Measurements from ENCODE around the gene LAPTM5. TPM values are rescaled to one million over a fixed set of nuclear protein-coding genes. Genes with fewer than 3 reads are reported as not detected.
A peak's percentile ranks its signal among the peaks of the same experiment; 100 is the strongest.

Gene LAPTM5
- total RNA-seq, 4 donors from 2014 or later, result 8.9 to 75.4 (median 40.4) TPM

DNA sequence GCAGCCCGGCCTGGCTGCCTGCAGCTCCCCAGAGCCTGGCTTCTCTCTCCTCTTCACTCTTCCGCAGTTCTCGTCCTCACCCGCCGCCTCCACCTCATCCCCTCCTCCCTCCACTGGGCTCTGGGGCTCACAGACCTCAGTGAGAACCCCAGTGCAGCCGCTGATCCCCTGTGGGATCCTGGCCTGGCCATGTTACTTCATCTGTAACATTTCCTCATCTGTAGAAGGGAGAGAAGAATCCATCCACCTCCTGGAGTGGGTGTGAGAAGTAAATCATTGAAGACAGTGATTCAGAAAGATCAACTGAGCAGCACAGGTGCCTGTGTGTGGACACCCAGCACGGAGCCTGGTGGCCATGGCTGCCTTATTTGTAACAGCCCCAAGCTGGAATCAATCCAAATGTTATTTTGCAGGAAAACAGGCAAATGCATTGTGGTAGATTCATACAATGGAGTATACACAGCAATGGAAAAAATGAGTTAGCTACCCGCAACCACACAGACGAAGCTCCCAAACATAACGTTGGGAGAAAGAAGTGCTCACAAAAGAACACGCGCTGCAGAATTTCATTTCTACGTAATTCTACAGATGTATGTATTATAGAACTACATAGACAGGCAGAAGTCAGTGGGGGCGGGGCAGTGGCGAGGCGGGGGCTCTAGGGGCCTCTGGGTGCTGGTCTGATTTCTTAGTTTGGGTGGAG lies 8.7 kb downstream of the LAPTM5 start:
- no peak for ATAC-seq
- TF ChIP-seq, protein P1, sequence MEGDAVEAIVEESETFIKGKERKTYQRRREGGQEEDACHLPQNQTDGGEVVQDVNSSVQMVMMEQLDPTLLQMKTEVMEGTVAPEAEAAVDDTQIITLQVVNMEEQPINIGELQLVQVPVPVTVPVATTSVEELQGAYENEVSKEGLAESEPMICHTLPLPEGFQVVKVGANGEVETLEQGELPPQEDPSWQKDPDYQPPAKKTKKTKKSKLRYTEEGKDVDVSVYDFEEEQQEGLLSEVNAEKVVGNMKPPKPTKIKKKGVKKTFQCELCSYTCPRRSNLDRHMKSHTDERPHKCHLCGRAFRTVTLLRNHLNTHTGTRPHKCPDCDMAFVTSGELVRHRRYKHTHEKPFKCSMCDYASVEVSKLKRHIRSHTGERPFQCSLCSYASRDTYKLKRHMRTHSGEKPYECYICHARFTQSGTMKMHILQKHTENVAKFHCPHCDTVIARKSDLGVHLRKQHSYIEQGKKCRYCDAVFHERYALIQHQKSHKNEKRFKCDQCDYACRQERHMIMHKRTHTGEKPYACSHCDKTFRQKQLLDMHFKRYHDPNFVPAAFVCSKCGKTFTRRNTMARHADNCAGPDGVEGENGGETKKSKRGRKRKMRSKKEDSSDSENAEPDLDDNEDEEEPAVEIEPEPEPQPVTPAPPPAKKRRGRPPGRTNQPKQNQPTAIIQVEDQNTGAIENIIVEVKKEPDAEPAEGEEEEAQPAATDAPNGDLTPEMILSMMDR (IDR thresholded peaks at IDR 0.05), result no peak
- no peak for TF ChIP-seq POLR2A (IDR thresholded peaks at IDR 0.05)
- TF ChIP-seq POLR2AphosphoS5 (IDR thresholded peaks at IDR 0.05), result no peak
- no peak for TF ChIP-seq EP300 (IDR thresholded peaks at IDR 0.05)
- Histone ChIP-seq H3K27ac (peak overlapping the region in 3 of 4 donors; percentile 4 to 50 (median 49)), H3K4me1 (peaks cover 0 to 21% (median 0%) of the 10 kb centered on the region in 3 donors), H3K27me3 (peaks cover 3% of the 10 kb centered on the region), H3K36me3 (no peaks in the 10 kb centered on the region), H3K4me3 (no peak overlapping the region), H3K9me3 (no peaks in the 10 kb centered on the region)
- WGBS, 2 donors (ENCODE audit: low coverage in 1 of 2), result 66 to 68% methylated on average over 10 of the region's 16 CpGs

DNA sequence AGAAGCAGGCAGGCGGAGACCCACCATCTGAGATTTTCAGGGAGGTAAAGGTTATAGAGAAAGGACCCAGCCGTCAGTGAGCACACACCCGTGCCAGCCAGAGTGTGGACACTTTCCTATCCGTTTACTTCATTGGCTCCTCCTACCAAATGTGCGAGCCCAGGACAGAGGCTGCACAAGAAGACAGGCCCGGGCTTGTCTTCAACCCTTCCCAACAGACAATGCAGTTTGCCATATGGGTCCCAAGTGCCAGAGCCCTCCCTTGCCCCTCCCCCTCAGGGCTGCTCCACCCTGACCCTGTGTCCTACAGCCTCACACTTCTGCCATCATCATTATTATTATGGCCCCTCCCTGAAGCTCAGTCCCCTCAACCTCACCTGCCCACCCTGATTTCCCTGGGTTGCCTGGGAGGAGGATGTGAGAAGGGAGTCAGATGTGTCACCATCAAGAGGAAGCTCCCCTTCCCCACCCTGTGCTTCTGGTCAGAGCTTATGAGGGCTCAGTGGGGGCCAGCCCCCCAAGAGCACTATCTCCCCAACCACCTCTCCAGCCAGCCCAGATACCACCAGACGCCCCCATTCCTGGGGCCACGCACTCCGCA lies 9.4 kb downstream of the LAPTM5 start:
- H3K27ac ChIP-seq, result peak overlapping the region in 3 of 4 donors; percentile 4 to 50 (median 49)
- WGBS, 2 donors (ENCODE audit: low coverage in 1 of 2), result 34 to 35% methylated on average over 2 to 5 of the region's 9 CpGs
- peaks cover 3% of the 10 kb centered on the region for H3K27me3 ChIP-seq
- ATAC-seq, result no peak
- TF ChIP-seq EP300 (IDR thresholded peaks at IDR 0.05), result no peak
- no peak for TF ChIP-seq POLR2A (IDR thresholded peaks at IDR 0.05)
- TF ChIP-seq POLR2AphosphoS5 (IDR thresholded peaks at IDR 0.05), result no peak
- TF ChIP-seq, protein P1 (IDR thresholded peaks at IDR 0.05), result no peak
- H3K9me3 ChIP-seq, result no peaks in the 10 kb centered on the region
- H3K36me3 ChIP-seq, result no peaks in the 10 kb centered on the region
- H3K4me1 ChIP-seq, result peaks cover 0 to 21% (median 0%) of the 10 kb centered on the region in 3 donors
- no peak overlapping the region for H3K4me3 ChIP-seq

DNA sequence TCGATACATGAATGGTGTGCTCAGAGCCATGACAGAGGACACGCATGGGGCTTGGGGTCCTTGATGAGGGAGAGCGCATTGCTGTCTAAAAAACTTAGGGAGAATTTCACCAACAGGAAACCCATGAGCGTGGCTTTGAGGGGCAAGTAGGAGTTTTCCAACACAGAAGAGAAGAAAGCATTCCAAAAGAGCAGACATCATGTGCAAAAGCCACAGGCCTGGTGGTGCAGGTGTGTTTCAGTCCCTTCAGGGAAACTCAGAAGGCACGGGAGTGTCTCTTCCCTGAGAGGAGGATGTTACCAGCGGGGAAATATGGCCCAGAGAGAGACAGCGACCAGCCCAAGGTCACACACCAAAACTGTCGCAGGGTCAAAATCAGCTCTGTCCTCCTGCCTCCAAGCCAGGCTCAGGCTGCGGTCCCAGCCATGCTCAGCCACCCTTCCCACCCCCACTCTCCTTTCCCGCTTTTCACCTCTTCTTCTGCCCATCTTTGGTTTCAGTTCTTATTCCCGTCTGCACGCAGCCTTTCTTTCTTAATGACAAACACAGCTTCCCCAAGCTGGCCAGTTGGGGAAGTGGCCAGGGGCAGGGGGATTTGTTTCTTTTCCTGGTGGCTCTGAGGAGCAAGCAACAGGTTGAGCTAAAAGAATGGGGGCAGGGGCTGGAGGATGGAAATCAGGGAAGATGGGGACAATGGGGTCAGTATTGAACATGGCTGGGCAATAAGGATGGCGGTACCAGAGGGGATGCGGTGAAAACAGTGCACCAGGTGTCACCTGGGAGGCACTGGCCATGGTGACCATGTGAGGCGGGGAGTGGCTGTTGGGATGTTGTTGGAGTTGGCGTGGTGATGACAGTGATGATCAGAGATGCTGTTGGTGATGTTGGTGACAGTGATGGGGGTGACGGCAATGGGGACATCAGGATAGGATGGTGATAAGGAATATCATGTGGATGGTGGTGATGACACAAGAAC lies 10.3 kb downstream of the LAPTM5 start:
- Histone ChIP-seq H3K27me3 (peaks cover 3% of the 10 kb centered on the region), H3K4me3 (no peak overlapping the region), H3K36me3 (no peaks in the 10 kb centered on the region), H3K4me1 (peaks cover 0 to 21% (median 0%) of the 10 kb centered on the region in 3 donors), H3K9me3 (no peaks in the 10 kb centered on the region), H3K27ac (peak overlapping the region in 1 of 4 donors; percentile 50)
- TF ChIP-seq POLR2AphosphoS5 (IDR thresholded peaks at IDR 0.05) (no peak), EP300 (IDR thresholded peaks at IDR 0.05) (no peak), POLR2A (IDR thresholded peaks at IDR 0.05) (no peak)
- TF ChIP-seq, protein P1 (IDR thresholded peaks at IDR 0.05), result no peak
- no peak for ATAC-seq
- WGBS, 2 donors (ENCODE audit: low coverage in 1 of 2), result 94 to 97% methylated on average over 9 to 12 of the region's 17 CpGs

DNA sequence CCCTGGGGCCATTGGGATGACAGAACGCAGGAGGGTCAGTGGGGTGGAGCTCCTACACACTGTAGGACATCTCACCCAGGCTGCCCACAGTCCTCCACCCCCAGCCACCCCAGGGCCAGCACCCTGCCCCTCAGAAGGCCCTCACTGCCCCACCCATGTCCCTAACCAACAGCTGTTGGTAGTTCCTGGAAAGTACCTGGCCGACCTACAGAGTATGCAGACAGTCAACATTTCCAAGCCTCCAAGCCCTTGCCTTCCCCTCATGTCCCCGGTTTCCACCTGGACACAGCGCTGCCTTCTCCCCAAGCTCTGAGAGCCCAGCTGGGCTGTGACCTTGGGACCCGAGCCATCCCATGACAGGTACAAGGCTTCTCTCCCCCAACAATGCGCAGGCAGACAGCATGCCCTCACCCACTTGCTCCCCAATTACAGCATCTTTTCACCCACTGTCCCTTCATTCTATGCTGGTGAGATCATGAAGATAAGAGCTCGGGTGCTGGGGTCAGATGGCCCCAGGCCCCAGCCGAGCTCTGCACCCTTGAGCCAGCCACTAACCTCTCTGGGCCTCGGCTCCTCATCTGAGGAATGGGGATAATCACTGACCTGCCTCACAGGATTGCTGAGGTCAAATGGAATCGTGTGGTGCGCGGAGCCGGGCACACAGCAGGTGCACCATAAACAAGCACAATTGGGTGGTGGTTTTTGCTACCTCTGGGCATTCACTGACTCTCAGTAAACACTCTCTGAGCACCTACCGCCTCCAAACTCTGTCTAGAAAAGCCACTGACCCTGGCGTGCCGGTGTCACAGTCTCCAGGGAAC lies 11.2 kb downstream of the LAPTM5 start:
- no peak for ATAC-seq
- Histone ChIP-seq H3K36me3 (no peaks in the 10 kb centered on the region), H3K9me3 (no peaks in the 10 kb centered on the region), H3K4me1 (peaks cover 0 to 21% (median 0%) of the 10 kb centered on the region in 3 donors), H3K27ac (peak overlapping the region in 1 of 4 donors; percentile 15), H3K4me3 (no peak overlapping the region), H3K27me3 (peaks cover 3% of the 10 kb centered on the region)
- 79 to 87% methylated on average over 5 to 8 of the region's 16 CpGs for WGBS, 2 donors (ENCODE audit: low coverage in 1 of 2)
- TF ChIP-seq POLR2AphosphoS5 (IDR thresholded peaks at IDR 0.05) (no peak), EP300 (IDR thresholded peaks at IDR 0.05) (no peak), POLR2A (IDR thresholded peaks at IDR 0.05) (no peak)
- TF ChIP-seq, protein P1 (IDR thresholded peaks at IDR 0.05), result no peak

Data from gastroesophageal sphincter (tissue), 4 donors.